HG02610 (cell line): ENCODE results near the gene CALCOCO1.
A peak's percentile ranks its signal among the peaks of the same experiment; 100 is the strongest.
"Not testable (repeated sequence)": the region's sequence is repeated elsewhere in the genome, so short reads cannot be mapped to it uniquely, and the experiment has no call there.

Source experiments
- ATAC-seq: cut with Tn5 transposase; IDR thresholded peaks from one replicate; pipeline ENCODE4 v1.9.1; 2021; ENCODE audit warnings: mild to moderate bottlenecking, moderate library complexity; ENCODE audit not compliant: unreplicated experiment

CALCOCO1 gene

GRCh38 chr12:53727310-53728041 lies at the start of gene CALCOCO1:
Gene CALCOCO1, minus strand, starts transcription at chr12:53727452. Its CDS starts 2,210 bp downstream, at chr12:53725242.
- peak; percentile 99 for ATAC-seq

GRCh38 chr12:53776872-53777271 lies 49.6 kb upstream of the CALCOCO1 start:
- no peak for ATAC-seq

- ATAC-seq = no peak
Observed at GRCh38 chr12:53775478-53776145, 48.4 kb upstream of the CALCOCO1 start.

- ATAC-seq = no peak
Observed at GRCh38 chr12:53770281-53770680, 43.0 kb upstream of the CALCOCO1 start.

- no peak for ATAC-seq
Observed at GRCh38 chr12:53768976-53769375, 41.7 kb upstream of the CALCOCO1 start.

GRCh38 chr12:53766881-53767280 lies 39.6 kb upstream of the CALCOCO1 start:
- no peak for ATAC-seq

GRCh38 chr12:53765891-53766290 lies 38.6 kb upstream of the CALCOCO1 start:
- no peak for ATAC-seq

GRCh38 chr12:53764615-53765014 lies 37.4 kb upstream of the CALCOCO1 start:
- no peak for ATAC-seq

- ATAC-seq = not testable (repeated sequence)
Observed at GRCh38 chr12:53762793-53763192, 35.5 kb upstream of the CALCOCO1 start.

- no peak for ATAC-seq
Observed at GRCh38 chr12:53761306-53761705, 34.1 kb upstream of the CALCOCO1 start.

- no peak for ATAC-seq
Observed at GRCh38 chr12:53759261-53759660, 32.0 kb upstream of the CALCOCO1 start.

- ATAC-seq = no peak
Observed at GRCh38 chr12:53758730-53759103, 31.5 kb upstream of the CALCOCO1 start.

- no peak for ATAC-seq
Observed at GRCh38 chr12:53758081-53758729, 31.0 kb upstream of the CALCOCO1 start.

- ATAC-seq = peak; percentile 57
Observed at GRCh38 chr12:53757101-53757770, 30.0 kb upstream of the CALCOCO1 start.

- ATAC-seq = no peak
Observed at GRCh38 chr12:53756300-53757100, 29.2 kb upstream of the CALCOCO1 start.

GRCh38 chr12:53755893-53756292 lies 28.6 kb upstream of the CALCOCO1 start:
- no peak for ATAC-seq

- ATAC-seq = no peak
Observed at GRCh38 chr12:53755451-53755891, 28.2 kb upstream of the CALCOCO1 start.

- ATAC-seq = no peak
Observed at GRCh38 chr12:53754633-53755264, 27.5 kb upstream of the CALCOCO1 start.

GRCh38 chr12:53754188-53754585 lies 26.9 kb upstream of the CALCOCO1 start:
- no peak for ATAC-seq

GRCh38 chr12:53752621-53753020 lies 25.4 kb upstream of the CALCOCO1 start:
- no peak for ATAC-seq
